ENCODE data around the gene KCNQ5.

Gene KCNQ5

DNA sequence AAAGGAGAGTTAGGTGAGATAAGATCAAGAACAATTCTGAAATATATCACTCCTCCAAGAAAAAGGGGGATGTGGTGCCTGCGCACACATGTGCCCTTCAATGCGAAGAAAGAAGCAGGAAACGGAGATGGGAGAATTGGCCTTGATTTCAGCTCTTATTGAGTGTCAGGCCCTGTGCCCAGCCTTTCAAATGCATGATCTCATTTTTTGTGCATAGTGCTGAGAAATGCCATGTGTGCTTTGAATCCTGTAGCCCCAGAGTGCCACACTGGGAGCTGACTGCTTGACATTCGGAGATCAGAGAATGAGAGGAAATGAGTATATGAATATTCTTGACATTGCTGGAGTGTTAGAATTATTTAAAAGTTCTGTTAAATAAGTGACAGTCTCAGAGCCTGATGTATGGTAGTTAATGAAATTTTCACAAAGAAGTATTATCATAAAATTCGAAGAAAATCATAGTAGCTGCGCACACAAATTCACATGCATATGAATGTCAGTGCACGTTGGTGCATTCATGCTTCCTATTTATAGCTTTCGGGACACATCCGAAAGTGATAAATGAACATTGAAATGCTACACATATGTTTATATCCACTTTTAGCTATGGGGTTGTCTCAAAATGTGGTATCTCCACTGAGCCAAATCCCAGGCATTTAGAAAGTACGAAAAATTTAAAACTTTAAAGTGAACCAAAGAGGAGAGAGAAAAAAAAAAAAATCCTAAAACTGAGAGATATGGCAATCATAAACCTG, 172.0 kb downstream of the KCNQ5 start:
- DNase-seq: no peak

DNA sequence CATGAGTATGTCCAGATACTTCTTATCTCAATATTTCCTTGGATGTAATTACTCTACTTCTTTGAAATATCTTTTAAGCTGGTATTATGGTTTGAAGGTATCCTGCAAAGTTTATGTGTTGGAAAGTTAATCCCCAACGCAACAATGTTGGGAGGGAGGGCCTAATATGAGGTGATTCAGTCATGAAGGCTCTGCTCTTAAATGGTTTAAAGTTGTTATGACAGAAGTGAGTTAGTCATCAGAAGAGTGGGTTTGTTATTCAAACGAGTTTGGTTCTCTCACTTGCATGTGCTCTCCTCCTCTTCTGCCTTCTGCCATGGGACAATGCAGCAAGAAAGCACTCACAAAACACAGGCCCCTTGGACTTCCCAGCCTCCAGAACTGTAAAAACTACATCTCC, 176.3 kb downstream of the KCNQ5 start:
- DNase-seq: no peak

DNA sequence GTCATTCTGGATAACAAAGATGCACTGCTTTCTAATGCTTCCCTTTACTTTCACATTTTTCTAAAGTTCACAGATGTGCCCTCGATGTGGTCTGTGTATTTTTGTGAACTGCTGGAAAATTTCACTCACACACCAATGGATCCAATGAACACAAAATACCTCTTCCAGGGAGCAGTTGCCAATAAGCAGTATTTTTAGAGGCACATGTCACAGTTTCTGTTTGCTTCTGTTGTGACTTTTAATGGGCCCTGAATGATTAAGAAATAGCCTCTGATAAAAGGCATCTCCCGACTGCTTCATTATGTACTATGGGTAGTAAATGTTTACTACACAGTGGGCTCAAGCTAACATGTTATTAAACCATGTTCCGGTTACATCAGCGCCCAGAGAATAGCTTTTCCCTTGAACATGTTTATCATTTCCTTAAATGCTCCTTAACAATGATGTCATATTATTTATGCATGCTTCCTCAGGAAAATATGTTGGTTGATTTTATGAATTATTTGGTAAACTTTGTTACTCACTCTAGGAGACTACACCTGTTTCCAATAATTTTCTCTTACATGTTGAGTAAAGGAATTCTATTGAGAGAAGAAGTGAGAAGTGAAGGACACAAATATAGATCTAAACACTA, 188.0 kb downstream of the KCNQ5 start:
- DNase-seq: no peak

DNA sequence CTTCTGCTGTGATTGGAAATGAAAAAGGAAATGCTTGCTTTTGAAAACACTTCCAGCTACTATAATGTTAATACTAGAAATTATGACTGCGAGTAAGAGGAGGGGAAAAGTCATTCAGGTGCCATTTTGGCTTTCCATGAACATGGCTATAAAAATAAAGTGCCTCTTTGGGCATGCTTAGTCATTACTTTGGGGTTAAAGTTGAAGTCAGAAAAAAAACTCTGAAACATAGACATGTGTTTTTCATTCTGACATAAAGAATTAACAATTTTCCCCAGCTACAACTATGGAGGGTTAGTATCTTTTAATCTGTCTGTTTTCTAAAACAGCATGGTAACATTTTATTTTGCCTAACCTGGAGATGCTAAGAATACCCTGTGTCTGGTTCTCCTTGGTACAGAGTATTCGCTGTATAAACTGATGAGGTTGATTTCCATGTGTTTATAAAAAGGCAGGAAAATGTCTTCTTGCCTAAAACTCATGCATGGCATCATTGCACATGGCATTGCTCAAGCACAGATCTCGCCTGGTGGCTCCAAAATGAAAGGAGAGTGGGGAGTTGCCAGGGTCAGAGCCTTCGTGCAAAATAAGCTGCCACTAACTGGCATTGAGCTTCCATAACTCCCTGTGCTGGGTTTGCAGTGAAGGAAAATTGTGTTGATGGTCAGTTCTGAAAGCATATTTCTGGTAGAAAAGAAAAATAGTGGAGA, 188.9 kb downstream of the KCNQ5 start:
- no peak for DNase-seq

DNA sequence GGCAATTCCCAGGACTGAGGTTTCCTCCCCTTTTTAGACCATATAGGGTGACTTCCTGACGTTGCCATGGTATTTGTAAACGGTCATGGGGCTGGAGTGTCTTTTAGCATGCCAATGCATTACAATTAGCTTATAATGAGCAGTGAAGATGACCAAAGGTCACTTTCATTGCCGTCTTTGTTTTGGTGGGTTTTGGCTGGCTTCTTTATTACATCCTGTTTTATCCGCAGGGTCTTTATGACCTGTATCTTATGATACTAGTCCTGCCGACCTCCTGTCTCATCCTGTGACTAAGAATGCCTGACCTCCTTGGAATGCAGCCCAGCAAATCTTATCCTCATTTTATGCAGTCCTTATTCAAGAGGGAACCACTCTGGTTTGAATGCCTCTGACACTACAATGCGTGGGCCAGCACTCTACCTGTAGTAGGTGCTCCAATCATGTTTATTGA, 190.1 kb downstream of the KCNQ5 start:
- no peak for DNase-seq

DNA sequence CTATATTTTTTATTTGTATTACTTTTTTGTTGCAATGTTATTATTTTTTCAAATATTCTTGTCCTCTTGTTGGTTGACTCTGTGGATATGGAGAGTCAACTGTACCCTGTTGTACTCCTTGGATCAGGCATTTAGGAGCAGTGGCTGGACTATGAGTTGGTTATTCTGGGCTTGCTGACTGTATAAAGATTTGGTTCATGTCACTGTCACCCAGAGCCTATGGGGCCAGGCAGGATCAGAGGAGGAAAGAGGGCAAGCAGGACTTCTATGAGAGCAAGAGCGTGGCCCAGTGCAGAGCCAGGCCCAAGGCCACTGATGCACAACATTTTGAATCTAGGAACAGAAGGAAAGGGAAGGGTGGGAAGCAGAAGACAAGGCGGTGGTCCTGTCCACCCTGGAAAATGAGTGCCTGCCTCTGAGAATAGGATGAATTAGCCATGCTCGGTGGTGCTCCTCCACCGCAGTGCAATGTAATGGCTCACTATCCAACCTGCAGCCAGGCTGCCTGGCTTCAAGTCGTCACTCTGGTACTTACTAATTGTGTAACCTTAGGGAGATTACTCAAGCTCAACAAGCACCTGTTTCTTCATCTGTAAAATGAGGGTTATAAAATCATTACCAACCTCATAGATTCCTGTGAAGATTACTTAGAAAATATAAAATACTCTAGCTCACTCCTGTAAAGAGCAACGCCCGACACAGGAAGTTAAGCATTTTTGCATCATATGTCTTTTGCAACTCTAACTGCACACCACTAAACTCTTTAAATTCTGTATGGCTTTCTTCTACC, 192.1 kb downstream of the KCNQ5 start:
- no peak for DNase-seq

DNA sequence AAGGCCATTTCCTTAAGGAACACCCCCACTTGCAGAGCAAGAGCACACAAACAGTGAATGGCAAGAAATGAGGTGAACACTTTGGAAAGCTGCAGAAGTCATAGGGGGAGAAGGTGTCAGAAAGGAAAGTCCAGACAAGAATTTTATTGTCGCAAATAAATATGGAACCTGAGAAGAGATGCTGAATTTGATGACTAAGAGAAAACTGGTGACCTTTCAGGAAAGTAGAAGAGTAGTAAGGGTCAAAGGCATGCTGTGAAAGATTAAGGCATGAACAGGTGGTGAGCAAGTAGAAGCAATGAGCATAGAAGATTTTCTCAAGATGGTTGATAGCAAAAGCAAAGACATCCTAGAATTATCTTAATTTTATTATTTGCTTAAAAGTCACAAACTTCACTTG, 194.2 kb downstream of the KCNQ5 start:
- DNase-seq: no peak

DNA sequence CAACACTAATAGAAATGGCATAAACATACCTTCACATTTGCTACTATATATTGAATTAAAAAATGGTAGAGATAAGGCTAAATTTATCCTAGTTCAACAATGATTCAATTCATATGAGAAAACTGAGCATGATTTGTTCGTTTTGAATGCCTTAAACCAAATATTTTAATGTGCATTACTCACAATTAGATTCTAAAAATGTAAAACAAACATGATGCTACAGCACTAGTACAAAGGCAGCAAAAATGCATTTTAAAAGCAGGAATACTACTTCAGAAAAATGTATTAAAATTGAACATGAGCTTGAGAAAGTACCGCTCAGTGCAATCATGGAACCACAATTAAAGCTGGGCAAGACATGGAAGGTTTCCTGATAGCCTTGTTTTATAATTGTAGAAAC, 195.3 kb downstream of the KCNQ5 start:
- DNase-seq: no peak

DNA sequence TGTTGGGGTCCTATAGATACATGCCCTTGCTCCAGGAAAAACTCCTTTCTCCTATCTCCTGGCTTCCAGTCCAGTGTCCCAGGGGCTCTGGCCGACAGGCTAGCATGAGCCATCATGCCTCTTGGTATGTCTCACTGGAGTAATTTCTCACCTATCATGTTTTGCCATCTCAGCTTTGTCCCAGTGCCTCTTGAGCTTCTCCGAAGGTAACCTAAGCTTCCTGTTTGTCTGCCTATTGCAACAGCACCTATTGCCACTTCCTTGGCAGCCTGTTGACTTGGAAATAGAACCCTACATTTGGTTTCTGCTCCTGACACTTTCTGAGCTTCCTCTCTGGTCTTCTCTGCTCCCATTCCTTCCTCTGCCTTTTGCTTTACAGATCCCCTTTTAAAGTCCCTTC, 197.7 kb downstream of the KCNQ5 start:
- DNase-seq: no peak

DNA sequence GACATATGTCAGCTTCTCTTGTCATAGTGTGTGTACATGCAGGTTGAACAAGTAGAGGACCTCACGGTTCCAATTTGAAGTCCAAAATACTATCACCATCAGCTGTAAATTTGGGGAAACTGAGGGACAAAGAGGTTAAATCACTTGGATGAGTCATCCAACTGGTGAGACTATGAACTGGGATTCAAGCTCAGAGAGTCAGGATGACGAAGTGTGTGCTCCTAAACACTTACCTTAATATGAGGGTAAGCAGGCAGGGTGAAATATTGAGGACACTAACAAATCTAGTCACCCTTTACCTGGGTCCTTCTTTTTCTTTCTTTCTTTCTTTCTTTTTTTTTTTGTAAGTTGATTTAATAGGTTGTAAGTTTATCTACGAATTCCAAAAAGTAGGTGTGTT, 198.3 kb downstream of the KCNQ5 start:
- DNase-seq: no peak

DNA sequence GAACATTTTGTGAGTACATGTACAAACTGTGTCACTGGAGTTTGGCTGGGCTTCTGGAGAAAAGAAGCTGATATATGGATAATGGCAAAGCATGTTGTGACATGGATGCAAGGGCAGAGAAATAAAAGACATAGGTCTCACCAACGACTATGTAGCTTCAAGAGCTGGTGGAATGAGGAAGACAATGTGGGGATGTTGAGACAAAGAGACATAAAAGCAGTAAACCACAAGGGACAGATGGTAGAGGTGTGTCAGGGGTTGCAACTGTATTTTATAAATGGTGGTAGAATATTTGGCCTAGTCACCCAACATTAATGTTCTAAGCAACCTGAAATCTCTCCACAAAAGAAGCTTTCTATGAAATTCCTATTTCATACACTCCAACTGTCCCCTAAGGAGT, 199.0 kb downstream of the KCNQ5 start:
- DNase-seq: no peak

DNA sequence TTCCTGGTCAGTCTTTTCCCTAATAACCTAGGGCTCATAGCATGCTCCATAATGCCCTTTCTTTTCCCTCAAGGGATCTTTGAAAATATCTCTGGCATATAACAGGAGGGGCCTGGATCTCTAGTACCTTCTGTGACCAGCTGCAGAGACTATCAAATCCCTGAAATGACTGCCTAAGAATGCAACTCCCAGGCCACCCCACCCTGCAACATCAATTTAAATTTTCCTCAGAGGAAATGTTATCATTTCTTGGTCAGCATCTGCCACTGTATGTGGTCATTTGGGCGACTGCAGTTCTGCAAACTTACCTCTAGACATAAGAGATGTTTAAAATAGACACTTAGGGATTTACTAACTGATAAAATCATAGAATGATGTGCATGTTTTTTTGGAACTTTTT, 200.2 kb downstream of the KCNQ5 start:
- no peak for DNase-seq

DNA sequence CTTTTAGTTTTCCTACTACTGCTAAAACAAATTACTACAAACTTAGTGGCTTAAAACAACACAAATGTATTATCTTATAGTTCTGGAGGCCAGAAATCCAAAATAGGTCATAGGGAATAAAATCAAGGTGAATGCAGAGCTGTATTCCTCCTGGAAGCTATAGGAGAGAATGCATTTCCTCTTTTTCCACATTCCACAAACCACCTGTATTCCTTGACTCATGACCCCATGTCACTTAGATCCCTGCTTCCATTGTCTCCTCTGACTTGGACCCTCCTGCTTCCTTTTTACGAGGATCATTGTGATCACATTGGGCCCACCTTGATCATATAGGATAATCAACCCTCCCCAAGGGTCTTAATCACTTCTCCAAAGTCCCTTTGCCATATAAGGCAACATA, 200.8 kb downstream of the KCNQ5 start:
- DNase-seq: no peak

DNA sequence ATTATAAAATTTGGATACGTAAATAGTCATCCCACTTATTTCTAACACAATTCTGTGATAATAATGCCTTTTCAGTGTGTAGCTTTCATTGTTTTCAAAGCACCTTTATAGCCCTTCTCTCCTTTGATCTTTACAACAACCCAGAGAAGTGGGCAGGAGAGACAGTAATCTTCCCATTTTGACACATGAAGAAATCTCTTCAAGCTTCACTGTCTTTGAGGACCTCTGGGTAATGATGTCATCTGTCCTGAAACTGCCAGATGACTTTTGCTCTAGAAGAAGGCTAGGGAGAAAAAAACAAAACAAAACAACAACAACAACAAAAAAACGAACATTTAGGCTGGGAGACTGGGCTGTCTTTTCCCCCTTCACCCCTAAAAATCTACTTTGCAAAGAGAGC, 203.0 kb downstream of the KCNQ5 start:
- no peak for DNase-seq

DNA sequence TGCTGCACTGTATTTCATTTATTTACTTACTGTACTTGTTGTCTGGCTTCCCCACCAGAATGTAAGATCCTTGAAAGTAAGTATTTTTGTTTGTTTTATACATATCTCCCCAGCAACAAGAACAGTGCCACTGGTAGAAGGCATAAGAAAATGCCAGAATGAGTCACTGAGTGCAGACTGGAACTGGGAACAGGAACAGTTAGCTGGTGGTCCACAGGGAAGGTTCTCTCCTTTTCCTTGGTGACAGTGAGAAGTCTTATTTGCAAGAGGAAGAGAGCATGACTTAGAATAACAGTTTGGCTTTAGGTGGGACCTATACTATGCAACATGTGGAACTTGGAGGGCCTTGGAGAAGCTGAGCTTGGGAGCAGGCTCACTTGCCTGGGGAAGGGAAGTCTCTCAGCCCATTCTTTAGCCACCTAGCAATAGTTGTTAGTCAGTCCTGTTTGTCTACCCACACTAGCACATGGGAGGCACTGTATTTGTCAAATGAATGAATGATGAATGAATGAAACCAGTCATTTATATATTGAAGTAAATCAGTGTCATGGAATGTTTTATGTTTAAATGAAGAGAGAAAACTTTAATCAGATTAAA, 203.5 kb downstream of the KCNQ5 start:
- DNase-seq: peak in 1 of 51 donors; percentile 0

DNA sequence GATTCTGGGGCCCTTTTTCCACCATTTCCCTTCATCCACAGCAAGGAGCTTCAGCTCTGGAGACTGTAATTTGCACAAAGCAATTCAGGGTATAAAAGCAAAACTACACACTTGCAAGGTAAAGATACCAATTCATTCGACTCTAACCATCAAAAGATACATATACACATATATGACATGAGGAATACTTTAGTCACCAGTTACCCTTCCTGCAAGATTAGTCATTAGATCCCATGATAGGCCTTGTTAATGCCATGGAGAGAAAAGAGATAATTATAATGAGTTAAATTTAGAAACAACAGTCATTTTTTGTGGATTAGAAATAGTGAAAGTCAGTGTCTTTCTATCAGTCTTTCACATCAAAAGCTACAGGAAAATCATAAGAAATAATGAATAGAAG, 204.2 kb downstream of the KCNQ5 start:
- DNase-seq: no peak

DNA sequence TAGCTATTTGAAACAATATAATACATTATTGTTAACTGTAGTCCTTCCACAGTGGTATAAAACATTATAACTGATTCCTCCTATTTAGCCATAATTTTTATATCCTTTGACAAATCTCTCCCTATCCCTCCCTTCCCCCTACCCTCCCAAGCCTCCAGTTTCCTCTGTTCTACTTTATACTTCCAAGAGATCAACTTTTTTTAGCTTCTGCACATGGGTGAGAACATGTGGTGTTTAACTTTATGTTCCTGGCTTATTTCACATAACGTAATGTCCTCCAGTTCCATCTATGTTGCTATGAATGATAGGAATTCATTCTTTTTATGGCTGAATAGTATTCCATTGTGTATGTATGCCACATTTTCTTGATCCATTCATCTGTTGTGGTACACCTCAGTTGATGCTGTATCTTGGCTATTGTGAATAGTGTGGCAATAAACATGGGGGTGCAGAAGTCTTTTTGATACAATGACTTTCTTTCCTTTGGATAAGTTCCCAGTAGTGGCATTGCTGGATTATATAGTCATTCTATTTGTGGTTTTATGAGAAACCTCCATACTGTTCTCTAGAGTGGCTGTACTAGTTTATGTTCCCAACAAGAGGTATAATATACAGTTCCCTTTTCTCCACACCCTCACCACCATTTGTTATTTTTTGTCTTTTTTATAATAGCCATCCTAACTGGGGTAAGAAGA, 205.0 kb downstream of the KCNQ5 start:
- no peak for DNase-seq

DNA sequence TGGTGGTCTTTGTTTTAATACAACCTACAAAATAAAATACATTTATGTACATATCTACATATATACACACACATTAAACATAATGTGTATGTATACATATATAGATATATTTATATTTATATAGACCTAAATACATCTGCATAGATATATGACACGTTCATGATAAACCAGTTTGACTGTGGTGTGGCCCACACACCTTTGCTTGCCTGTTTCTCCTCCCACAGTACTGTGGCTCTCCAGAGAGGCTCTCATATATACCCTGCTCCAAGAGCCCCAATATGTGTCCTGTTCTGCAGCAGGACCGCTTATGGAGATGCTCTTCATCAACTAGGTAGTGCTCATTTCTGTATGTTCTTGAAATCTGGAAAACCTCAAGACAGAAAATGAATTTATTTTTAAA, 207.0 kb downstream of the KCNQ5 start:
- no peak for DNase-seq

DNA sequence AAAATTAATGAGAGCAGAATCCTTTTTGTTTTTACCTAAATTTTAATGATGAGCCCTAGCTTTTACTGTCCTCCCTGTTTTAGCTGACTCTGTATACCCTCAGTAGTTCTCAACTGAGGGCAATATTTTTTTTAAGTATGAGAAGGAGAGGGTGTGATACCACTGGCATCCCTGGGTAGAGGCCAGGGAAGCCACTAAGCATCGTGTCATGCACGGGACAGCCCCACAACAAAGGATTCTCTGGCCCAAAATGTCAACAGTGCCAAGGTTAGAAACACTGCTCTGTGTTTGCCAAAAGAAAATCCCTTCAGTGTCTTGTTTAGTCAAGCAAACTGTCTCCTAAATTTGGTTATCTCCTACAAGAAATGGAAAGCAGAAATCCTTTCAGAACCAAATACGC, 210.4 kb downstream of the KCNQ5 start:
- DNase-seq: no peak

DNA sequence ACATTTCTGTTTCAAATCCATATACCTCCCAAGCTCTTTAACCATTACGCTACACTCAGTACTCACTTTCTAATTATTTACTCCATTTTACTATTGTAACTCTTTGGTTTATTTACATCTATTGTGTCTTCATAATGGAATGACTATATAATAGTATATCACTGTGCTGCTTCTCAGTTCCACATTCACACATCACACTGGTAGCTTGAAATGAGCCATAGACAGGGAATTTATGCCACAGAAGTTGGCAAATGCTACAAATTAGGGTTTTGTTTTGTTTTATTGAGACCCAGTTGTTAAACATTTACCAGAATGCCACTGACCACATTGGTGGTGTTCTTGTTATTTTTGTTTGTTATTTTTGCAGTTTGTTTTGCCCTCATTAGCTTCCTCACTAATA, 213.9 kb downstream of the KCNQ5 start:
- no peak for DNase-seq

DNA sequence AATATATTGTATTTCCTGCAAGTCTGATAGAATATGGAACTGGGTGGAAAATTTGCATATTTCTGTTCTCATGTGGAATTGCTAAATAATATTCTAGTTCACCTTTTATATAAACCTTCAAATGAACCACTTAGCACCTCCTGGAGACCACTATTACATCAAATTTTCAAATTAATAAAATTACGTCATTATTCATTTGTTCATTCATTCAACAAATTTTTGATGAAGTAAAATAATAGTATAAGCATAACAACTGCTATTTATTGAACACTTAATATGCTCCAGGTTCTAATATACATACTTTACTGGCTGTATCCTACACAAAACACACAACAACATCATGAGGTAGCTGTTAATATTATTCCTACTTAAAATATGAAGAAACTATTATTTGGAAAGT, 215.1 kb downstream of the KCNQ5 start:
- DNase-seq: no peak

All from hypothalamus (tissue), 51 donors.